Liver (tissue), 9 donors: ENCODE data around the gene MBOAT1. TPM values are rescaled to one million over a fixed set of nuclear protein-coding genes. Genes with fewer than 3 reads are reported as not detected.

ENCODE experiments used
- DNase-seq: peaks from one replicate; pipeline ENCODE4 v3.0.0-alpha.2; 2017; ENCODE audit warnings: low spot score
- H3K27ac ChIP-seq, 2 donors: one replicate each; pipeline ENCODE4 v1.7.0; 2013; ENCODE audit warnings: inconsistent platforms in 2 of 2, low read length in 2 of 2, control low read depth in 1 of 2, low read depth in 1 of 2, mild to moderate bottlenecking in 1 of 2
- H3K27me3 ChIP-seq, 4 donors: one replicate each; pipeline versions ENCODE4 v1.6.1 to v1.7.0; 2013; ENCODE audit warnings: low read length in 3 of 4, inconsistent platforms in 1 of 4, mild to moderate bottlenecking in 1 of 4, moderate library complexity in 1 of 4; ENCODE audit not compliant: control insufficient read depth in 4 of 4, insufficient read depth in 4 of 4
- H3K36me3 ChIP-seq, 4 donors: one replicate each; pipeline versions ENCODE4 v1.6.1 to v1.7.0; 2013; ENCODE audit warnings: low read length in 3 of 4, mild to moderate bottlenecking in 3 of 4, low read depth in 1 of 4, moderate library complexity in 1 of 4; ENCODE audit not compliant: control insufficient read depth in 4 of 4, insufficient read depth in 3 of 4
- H3K4me1 ChIP-seq, 4 donors: one replicate each; pipeline versions ENCODE4 v1.6.1 to v1.7.0; 2013; ENCODE audit warnings: low read length in 3 of 4, mild to moderate bottlenecking in 3 of 4, moderate library complexity in 1 of 4; ENCODE audit not compliant: control insufficient read depth in 4 of 4, insufficient read depth in 4 of 4
- H3K4me3 ChIP-seq, 3 donors: one replicate each; pipeline versions ENCODE4 v1.6.1 to v1.7.0; 2013; ENCODE audit warnings: low read length in 3 of 3, control low read depth in 1 of 3, low read depth in 1 of 3, mild to moderate bottlenecking in 1 of 3
- H3K9ac ChIP-seq, 2 donors: one replicate each; pipeline ENCODE4 v1.7.0; 2013; ENCODE audit warnings: low read length in 2 of 2, mild to moderate bottlenecking in 2 of 2, moderate library complexity in 2 of 2, control low read depth in 1 of 2, low read depth in 1 of 2
- H3K9me3 ChIP-seq, 4 donors: one replicate each; pipeline versions ENCODE4 v1.6.1 to v1.7.0; 2013; ENCODE audit warnings: low read length in 3 of 4; ENCODE audit not compliant: control insufficient read depth in 4 of 4
- CTCF ChIP-seq: fragments of 150-350 bp; IDR thresholded peaks from 2 replicates; pipeline ENCODE4 v1.5.1; 2017; ENCODE audit warnings: improper control_type of control experiment, low read depth, low read length; ENCODE audit not compliant: missing input control
- FOXA1 ChIP-seq: IDR thresholded peaks from 2 replicates; pipeline ENCODE4 v1.6.1; 2016; ENCODE audit warnings: antibody characterized with exemption
- FOXA2 ChIP-seq: IDR thresholded peaks from 2 replicates; pipeline ENCODE4 v1.6.1; 2016; ENCODE audit warnings: antibody characterized with exemption
- NR2F2 ChIP-seq: IDR thresholded peaks from 2 replicates; pipeline ENCODE4 v1.6.1; 2016; ENCODE audit warnings: antibody characterized with exemption
- RAD21 ChIP-seq, 2 donors: IDR thresholded peaks; 2 replicates each; pipeline ENCODE4 v1.6.1; 2016; ENCODE audit warnings: antibody characterized with exemption in 2 of 2, mild to moderate bottlenecking in 2 of 2
- REST ChIP-seq: IDR thresholded peaks from 2 replicates; pipeline ENCODE4 v1.6.1; 2016; ENCODE audit warnings: antibody characterized with exemption, mild to moderate bottlenecking
- RXRA ChIP-seq, 2 donors: IDR thresholded peaks; 2 replicates each; pipeline ENCODE4 v1.6.1; 2017 to 2018; ENCODE audit warnings: antibody characterized with exemption in 2 of 2, mild to moderate bottlenecking in 1 of 2
- SP1 ChIP-seq: IDR thresholded peaks from 2 replicates; pipeline ENCODE4 v1.6.1; 2018; ENCODE audit warnings: antibody characterized with exemption, mild to moderate bottlenecking
- TAF1 ChIP-seq: conservative IDR thresholded peaks from 2 replicates; pipeline ENCODE4 v1.6.1; 2016; ENCODE audit warnings: antibody characterized with exemption, mild to moderate bottlenecking
- YY1 ChIP-seq: IDR thresholded peaks from 2 replicates; pipeline ENCODE4 v1.6.1; 2016; ENCODE audit warnings: antibody characterized with exemption, mild to moderate bottlenecking
- WGBS: extraction: QIAGEN DNeasy Blood & Tissue Kit; methylation state at CpG from one replicate; pipeline ENCODE4 v1.1.7; 2013; 5-methylcytosine and 5-hydroxymethylcytosine counted together
- polyA plus RNA-seq, 2 donors: library from polyadenylated mRNA; stranded (reverse) in 1 of 2; unstranded in 1 of 2; fragments of 200-250 nt in 1 of 2; fragments of >200 nt in 1 of 2; fragmentation: Nextera tagmentation in 1 of 2; extraction: Ambion mirVana in 1 of 2; gene quantifications; one replicate each; pipeline versions ENCODE4 v1.2.1 to v1.2.3, GENCODE V29; 2013 to 2015
- total RNA-seq, 2 donors: library from RNA; depleted of rRNA; stranded (reverse); fragments of >200 nt; gene quantifications; one replicate each; pipeline ENCODE4 v1.2.3, GENCODE V29; 2014
- TF ChIP-seq, protein P1 (sequence below): IDR thresholded peaks from 2 replicates; pipeline ENCODE4 v1.6.1; 2016; ENCODE audit warnings: antibody characterized with exemption
- TF ChIP-seq, protein P2 (sequence below): IDR thresholded peaks from 2 replicates; pipeline ENCODE4 v1.6.1; 2016; ENCODE audit warnings: antibody characterized with exemption
- donor health status: healthy.
- donor health status: healthy.
- donor health status: healthy.
- donor health status: healthy.
- donor health status: healthy.

Gene MBOAT1
- total and polyA plus RNA-seq, 4 donors: 1.2 to 9.3 (median 3.3) TPM

- no peaks in the 10 kb centered on the region for H3K27me3 ChIP-seq
- no peak overlapping the region for H3K27ac ChIP-seq
- H3K4me3 ChIP-seq: no peak overlapping the region
- DNase-seq: no peak
- no peak overlapping the region for H3K9ac ChIP-seq
- H3K4me1 ChIP-seq: peaks cover 0 to 5% (median 1%) of the 10 kb centered on the region in 4 donors
- H3K9me3 ChIP-seq: no peaks in the 10 kb centered on the region
- no peak for TF ChIP-seq CTCF
- 98% methylated on average over 2 of the region's 2 CpGs for WGBS
- H3K36me3 ChIP-seq: no peaks in the 10 kb centered on the region
These were observed 28.8 kb upstream of the MBOAT1 start for GRCh38 chr6:20241102-20241501.

DNA sequence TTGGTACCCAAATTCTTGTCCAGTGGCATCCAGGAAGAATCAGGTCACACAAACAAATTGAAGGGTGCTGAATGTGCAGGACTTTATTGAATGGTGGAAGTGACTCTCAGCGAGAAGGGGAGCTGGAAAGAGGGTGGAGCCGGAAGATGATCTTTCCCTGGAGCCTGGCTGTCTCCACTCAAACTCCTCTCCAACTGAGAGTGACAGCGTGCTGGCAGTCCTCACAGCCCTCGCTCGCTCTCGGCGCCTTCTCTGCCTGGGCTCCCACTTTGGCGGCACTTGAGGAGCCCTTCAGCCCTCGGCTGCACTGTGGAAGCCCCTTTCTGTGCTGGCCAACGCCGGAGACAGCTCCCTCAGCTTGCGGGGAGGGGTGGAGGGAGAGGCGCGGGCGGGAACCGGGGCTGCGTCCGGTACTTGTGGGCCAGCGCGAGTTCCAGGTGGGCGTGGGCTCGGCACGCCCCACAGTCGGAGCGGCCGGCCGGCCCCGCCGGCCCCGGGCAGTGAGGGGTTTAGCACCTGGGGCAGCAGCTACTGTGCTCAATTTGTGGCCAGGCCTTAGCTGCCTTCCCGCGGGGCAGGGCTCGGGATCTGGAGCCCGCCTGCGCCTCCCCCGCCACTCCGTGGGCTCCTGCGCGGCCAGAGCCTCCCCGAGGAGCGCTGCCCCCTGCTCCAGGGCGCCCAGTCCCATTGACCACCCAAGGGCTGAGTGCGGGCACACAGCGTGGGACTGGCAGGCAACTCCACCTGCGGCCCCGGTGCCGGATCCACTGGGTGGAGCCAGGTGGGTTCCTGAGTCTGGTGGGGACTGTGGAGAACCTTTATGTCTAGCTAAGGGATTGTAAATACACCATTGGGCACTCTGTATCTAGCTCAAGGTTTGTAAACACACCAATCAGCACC, 26.7 kb upstream of the MBOAT1 start:
- no peaks in the 10 kb centered on the region for H3K36me3 ChIP-seq
- TF ChIP-seq NR2F2 (no peak), RXRA (IDR thresholded peaks at IDR 0.05) (no peak), YY1 (no peak), FOXA1 (no peak), SP1 (no peak), CTCF (no peak), RAD21 (IDR thresholded peaks at IDR 0.05) (no peak), TAF1 (no peak), REST (no peak), FOXA2 (no peak)
- TF ChIP-seq, protein P1, sequence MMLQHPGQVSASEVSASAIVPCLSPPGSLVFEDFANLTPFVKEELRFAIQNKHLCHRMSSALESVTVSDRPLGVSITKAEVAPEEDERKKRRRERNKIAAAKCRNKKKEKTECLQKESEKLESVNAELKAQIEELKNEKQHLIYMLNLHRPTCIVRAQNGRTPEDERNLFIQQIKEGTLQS: no peak
- TF ChIP-seq, protein P2, sequence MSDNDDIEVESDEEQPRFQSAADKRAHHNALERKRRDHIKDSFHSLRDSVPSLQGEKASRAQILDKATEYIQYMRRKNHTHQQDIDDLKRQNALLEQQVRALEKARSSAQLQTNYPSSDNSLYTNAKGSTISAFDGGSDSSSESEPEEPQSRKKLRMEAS: no peak
- DNase-seq: no peak
- peaks cover 0 to 5% (median 1%) of the 10 kb centered on the region in 4 donors for H3K4me1 ChIP-seq
- H3K27ac ChIP-seq: no peak overlapping the region
- H3K9me3 ChIP-seq: no peaks in the 10 kb centered on the region
- H3K9ac ChIP-seq: no peak overlapping the region
- H3K4me3 ChIP-seq: no peak overlapping the region
- 93% methylated on average over 47 of the region's 47 CpGs for WGBS
- no peaks in the 10 kb centered on the region for H3K27me3 ChIP-seq
